GM18502 (cell line): ENCODE data around the gene DNAI2.

Experiments used
- ATAC-seq: cut with Tn5 transposase; IDR thresholded peaks from one replicate; pipeline ENCODE4 v1.9.1; 2021; ENCODE audit warnings: mild to moderate bottlenecking; ENCODE audit not compliant: unreplicated experiment, poor library complexity

The DNAI2 gene, protein sequence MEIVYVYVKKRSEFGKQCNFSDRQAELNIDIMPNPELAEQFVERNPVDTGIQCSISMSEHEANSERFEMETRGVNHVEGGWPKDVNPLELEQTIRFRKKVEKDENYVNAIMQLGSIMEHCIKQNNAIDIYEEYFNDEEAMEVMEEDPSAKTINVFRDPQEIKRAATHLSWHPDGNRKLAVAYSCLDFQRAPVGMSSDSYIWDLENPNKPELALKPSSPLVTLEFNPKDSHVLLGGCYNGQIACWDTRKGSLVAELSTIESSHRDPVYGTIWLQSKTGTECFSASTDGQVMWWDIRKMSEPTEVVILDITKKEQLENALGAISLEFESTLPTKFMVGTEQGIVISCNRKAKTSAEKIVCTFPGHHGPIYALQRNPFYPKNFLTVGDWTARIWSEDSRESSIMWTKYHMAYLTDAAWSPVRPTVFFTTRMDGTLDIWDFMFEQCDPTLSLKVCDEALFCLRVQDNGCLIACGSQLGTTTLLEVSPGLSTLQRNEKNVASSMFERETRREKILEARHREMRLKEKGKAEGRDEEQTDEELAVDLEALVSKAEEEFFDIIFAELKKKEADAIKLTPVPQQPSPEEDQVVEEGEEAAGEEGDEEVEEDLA

DNA sequence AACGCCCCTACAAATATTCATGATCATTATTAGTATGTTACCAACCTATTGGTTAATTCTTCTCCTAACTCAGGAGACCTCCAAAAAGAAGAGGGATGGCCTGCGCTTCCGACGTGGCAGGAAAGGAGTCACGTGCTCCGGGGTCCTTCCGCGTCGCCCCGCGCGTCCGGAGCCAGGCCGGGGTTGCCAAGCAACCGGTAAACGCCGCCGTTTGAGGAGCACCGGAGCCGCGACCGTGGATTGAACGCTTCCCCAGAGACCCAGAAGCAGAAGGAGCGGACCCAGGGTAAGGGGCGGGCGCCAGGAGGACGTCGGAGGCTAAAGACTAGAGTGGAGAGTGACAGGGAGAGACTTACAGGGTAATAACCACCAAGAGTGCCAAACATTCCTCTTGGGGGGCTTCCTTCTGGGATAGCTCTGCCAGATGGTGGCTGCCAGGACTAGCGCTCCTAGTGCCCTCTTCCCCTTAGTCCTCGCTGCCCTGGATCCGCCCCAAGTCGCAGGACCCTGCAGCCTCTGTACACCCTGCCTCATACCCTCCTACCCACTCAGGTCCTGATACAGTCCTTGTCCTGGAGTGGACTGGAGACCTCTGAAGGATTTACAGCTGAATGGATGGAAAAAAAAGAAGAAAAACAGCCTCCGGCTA is at the start of gene DNAI2:
Gene DNAI2 (plus strand): TSS at position 175 of the 649 bp plus-strand sequence. CDS start 7,584 bp downstream, outside the sequence.
- ATAC-seq: no peak

DNA sequence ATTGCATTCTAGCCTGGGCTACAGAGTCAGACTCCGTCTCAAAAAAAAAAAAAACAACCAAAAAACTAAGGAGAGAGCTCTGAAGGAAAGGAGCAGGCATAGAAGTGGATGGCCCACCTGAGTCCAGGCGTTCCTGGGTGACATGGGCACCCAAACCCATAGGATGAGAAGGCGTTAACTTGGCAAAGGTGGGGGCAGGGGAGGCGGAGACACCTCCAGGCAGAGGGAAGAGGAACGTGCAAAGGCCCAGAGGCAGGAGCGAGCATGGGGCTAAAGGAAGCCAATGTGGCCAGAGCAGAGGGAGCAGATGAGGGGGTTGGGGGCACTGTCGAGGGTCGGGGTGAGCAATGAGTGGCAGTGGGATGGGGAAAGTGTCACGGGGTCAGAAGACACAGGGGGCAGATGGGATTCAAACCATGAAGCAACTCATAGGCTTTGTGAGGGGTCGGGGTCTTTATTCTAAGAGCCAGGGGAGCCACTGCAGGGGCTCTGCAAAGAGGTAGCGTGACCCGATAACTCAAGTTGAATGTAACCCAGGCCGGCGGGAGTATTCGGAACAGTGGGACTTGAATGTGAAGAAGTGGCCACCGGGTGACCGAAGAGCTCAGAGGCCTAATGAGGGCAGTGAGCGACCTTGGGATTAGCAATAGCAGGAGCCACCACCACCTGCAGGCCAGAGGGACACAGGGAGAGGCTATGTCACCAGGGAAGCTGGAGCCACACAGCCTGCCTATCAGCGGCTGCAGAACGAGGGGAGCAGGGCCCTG is 48.9 kb upstream of the DNAI2 start:
- ATAC-seq: no peak

DNA sequence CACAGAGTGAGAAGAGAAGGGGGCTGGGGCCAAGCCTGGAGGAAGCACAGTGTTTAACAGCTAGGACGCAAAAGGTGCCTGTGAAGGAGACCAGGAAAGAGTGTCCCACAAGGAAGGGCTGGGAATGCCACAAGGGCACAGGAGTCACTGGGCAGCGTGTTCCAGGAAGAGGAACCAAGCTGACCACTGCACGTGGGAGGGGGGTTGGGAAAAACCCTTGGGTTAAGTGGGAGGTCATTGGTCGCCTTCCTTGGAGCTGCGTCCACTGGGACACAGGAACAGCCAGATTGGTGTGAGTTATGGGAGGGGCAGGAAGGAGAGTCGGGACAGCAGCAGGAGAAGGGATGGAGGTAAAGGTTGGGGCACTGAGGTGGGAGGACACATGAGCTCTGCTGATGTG is 47.8 kb upstream of the DNAI2 start:
- ATAC-seq: no peak

DNA sequence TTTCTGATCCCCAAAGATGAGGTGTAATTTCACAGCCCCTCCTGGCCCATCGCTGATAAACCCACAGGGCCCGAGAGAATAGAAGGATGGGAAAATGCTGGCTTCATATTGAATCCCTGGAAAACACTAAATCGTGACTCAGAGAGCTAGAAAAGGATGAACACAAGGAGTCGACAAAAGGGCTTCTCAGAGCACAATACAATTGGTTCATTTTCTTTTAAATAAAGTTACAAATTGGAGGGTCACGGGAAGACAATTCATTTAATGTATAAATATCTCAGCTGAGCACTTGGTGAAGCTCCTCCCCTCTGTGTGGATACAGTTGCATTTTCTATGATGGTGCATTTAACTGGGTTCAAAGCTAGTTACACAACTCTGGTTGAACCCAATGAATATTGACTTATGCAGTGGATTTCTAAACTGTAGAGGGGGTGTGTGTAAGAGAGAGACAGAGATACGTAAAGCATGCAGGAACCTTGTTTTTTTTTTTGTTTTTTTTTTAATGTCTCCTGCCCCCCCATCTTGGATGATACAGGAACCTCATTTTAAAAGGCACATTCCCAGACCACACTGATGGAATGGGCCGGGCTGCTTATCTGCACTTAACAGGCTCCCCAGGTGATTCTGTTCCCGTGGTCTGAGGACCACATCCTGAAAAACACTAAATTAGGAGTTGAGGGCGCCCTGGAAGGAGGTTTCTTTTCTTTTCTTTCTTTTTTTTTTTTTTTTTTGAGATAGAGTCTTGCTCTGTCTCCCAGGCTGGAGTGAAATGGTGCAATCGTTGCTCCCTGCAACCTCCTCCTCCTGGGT is 46.6 kb upstream of the DNAI2 start:
- ATAC-seq: no peak

DNA sequence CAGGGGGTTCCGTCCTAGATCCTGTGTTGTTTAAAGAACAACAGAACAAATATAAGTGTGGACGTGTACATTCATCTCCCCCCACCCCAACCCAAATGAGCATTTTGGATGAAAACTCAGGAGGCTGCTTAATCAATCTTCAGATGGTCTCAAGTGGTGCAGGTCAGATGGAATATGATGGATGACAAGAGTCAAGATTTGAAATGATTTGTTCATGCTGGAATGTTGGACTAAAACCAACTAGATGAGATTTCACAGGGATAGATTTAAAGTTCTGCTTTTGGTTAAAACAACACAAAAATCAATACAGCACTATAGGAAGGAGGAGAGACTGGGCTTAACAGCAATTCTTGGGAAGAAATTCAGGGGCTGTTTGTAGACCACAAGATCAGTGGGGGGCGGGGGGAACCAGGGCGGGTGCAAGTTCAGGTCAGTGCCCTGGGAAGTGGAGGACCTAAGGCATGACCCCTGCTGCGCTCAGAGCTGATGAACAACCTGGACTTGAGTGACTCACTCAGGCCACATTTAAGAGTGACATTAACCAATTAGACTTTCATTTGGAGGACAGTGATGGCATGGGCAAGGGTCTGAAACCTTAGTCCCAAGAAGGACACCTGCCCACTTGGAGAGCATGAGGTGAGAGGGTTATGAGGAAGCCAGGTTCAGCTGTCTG is 45.6 kb upstream of the DNAI2 start:
- no peak for ATAC-seq

DNA sequence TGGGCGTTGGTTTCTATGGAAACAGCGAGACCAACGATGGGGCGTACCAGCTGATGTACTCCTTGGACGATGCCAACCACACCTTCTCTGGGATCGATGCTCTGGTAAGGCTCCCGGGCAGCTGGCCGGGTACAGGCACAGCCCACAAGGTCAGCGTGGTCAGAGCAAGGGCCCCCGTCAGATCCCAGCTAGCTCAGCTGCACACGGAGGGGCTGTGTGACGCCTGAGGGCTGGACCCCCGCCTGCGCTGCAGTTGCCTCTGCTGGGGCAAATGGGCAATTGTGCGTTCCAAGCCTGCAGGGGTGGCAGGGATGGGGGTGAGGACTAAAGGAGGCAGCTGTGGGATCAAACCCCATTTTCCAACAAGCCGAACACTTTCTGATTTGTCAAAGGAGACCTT is 43.1 kb upstream of the DNAI2 start:
- ATAC-seq: no peak

DNA sequence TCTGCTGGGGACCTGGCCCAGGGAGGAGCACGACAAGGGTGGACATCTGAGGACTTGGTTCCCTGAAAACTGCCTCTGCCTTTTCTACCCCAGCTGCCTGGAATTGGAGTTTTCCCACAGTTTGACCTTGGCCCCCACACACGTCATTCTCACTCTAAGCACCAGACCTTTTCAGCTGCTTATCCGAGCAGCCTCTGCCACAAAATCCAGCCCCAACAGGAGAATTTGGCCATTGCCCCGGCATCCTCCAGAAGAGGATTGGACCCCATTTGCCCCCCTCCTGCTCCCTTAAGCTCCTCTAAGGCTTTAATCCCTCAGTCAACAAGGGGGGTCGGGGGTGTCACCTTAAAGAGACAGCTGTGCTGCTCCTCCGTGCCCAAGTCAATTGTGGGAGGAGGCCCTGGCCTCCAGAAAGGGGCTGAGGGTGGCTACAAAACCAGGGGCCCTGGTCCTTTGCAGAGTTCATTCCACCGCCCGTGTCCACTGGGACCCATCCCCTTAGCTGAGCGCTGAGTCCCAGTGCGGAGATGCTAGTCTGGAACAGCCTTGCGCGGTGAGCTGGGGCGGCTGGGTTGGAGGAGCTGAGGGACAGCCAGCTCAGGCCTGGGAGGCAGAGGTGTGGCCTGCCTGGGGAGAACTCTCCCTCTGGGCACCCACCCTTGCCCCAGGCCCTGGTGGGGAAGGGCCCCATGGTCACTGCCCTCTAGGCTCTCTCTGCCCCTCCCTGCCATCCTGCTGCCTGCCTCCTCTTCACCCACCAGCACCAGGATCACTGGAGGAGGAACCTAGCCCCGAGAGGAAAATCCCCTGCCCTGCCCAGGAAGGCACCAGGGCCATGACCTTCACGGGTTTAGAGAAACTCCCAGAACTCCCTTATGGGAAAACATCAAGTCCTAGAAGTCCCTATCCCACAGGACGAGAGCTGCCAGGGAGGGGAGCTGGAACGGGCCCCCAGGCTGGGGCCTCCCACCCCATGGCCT is 41.8 kb upstream of the DNAI2 start:
- ATAC-seq: no peak

DNA sequence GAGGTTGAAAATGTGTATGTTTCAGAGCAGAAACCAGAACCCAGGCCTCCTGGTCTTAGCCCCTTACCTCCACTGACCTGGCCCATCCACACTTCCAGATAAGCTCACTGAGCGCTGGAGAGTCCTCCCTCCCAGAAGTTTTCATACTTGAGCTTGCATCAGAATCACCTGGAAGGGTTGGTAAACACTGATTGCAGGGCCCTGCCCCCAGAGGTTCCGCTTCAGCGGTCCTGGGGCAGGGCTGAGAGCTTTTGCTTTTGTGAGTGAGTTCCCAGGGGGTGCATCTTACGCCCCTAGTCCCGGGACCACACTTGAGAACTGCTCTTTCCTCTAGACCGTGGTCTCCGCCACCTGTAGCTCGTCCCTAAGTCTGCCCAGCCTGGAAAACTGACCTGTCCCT is 40.1 kb upstream of the DNAI2 start:
- no peak for ATAC-seq

DNA sequence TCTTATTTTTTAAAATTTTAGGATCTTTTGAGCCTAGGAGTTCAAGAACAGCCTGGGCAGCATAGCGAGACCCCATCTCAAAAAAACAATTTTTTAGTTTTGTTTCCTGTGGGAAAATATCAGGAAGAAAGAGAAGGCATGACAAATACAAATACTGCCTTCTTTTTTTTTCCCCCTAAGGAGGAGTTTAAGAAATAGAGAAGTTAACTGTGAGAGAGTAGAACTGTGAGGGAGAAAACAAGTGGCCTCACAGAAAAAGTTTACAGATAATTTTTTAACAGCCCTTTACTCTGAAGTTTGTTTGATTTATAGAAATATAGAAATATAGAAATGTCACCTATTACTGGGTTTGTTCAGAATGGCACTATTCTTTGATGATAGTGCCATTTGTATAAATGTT is 39.5 kb upstream of the DNAI2 start:
- no peak for ATAC-seq

DNA sequence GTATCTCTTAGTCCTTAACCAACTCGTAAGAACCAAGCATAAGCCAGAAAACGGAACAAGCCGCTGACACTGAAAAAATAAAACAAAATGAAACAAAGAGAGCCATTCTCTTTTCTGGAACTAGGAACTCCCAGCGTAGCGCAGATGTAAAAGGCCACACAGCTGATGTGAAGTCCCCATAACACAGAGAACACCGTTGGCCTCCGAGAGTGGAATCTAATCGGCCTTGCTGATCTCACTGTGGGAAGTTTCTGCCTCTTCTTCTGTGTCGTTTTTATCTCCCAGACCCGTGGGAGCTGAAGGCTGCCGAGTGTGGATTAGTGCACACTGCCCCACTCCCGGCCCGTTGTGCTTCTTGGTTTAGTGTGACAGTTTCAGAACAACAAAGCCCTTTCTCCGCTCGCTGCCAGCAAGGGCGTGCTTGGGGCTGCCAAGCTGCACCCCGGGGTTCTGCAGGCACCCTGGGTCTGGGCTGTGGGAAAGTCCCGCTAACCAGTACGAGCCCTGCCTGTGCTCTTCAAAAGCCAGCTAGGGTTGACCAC is 38.9 kb upstream of the DNAI2 start:
- ATAC-seq: no peak

DNA sequence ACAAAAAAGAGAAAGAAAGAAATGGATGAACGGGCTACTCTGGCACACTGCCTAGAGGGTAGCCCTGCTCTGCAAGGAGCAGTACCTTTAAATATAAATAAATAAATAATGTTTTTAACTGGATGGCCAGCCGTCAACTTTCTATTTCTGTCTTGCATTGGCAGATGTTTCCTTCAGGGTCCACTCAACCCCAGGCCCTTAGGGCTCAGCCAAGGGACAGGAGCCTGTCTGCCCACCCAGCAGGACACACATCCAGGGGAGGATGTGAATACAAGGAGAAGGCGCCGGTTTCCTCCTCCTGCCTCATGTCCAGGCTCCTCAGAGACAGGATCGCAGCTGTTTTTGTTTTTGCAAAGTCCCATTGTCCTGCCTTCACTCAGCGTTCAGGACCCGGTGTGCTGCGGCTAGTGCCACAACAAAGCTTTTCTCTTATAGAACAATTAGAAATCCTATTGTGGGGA is 38.1 kb upstream of the DNAI2 start:
- ATAC-seq: no peak

DNA sequence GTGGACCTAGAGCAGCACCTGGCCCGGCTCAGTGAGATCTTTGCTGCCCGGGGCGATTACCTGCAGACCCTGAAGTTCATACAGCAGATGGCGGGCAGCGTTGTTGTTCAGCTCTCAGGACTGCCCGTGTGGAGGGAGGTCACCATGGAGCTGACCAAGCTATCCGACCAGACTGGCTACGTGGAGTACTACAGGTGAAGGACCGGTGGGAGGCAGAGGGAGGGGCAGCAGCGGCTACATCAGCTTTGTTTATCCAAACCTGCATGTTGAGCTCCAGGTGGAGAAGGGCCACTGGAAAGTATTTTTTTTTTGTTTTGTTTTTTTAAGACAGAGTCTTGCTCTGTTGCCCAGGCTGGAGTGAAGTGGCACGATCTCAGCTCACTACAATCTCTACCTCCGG is 36.7 kb upstream of the DNAI2 start:
- ATAC-seq: no peak

DNA sequence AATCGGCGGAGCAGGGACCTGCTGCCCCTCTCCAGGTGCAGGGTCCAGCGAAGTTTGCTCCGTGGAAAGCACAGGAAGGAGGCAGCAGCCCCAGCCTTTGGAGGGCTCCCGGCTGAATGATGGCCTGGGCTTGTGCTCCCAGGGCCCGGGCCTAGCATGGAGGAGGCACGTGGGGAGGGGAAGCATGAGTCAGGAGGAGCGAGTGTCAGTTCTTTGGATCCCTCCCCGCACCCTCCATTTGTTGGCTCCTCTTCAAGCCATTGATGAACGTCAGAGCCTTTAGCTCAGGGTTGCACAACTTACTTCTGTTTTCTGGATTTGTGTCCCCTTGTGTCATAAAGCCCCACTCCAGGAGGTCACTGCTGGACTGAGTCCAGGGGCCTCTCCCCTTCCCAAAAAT is 34.9 kb upstream of the DNAI2 start:
- no peak for ATAC-seq

DNA sequence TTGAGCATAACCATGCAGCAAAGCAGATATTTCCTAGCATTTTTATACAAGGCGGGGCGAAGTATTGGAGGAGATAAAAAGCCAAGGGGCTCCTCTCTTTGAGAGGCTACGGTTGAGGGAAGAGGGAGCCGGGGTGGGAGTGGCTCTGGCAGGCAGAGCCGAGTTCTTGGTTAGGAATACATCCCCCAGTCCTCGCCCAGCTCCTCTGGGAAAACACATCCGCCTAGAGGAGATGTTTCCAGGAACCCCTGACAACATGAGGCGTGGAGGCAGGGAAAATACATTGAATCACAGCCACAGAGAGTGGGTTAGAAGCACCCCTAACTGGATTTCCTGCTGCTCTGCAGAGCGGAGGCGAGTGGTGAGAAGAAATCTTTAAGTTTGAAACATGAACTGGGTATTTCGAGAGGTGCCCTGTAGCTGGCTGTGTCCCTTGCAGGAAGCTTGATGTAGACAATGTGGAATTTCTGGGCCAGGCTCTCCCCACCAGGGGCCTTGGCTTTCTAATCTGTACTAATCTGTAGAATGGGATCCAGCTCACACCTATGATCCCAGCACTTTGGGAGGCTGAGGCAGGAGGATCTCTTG is 33.3 kb upstream of the DNAI2 start:
- ATAC-seq: no peak

DNA sequence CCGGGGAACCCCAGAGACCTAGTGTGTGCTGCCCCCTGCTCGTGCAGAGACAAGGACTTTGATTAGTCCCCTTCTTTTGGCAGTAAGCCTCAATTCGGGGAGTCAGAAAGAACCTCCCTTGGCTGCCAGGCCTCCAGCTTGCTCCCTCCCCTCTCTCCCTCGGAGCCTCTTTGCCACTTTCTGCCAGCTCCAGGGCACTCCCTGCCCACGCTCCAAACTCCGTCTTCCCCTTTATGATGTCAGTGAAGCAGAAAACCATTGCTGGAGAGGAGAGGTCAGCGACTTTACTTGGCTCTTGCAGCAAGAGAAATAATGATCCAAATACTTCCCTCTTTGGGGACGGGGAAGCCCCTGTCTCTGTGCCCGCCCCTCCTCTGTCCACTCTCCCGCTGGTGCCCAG is 32.6 kb upstream of the DNAI2 start:
- ATAC-seq: no peak

DNA sequence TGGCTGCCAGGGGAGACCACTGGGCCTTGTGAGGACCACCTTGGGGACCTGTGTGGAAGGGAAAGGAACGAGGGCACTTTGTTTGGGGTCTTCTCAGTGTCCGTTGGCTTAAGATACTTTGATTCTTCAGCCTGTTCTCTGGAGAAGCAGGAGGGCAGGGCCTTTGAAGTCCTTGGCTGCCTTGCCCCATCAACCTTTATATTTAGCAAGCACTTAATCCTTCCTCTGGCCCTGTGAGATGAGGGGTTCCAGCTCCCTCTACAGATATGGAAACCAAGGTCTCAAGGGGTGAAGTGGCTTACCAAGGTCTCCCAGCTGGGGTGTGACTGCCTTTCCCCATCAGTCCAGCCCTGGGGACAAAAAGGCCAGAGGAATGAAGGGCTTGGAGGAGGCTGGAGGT is 32.2 kb upstream of the DNAI2 start:
- ATAC-seq: no peak

DNA sequence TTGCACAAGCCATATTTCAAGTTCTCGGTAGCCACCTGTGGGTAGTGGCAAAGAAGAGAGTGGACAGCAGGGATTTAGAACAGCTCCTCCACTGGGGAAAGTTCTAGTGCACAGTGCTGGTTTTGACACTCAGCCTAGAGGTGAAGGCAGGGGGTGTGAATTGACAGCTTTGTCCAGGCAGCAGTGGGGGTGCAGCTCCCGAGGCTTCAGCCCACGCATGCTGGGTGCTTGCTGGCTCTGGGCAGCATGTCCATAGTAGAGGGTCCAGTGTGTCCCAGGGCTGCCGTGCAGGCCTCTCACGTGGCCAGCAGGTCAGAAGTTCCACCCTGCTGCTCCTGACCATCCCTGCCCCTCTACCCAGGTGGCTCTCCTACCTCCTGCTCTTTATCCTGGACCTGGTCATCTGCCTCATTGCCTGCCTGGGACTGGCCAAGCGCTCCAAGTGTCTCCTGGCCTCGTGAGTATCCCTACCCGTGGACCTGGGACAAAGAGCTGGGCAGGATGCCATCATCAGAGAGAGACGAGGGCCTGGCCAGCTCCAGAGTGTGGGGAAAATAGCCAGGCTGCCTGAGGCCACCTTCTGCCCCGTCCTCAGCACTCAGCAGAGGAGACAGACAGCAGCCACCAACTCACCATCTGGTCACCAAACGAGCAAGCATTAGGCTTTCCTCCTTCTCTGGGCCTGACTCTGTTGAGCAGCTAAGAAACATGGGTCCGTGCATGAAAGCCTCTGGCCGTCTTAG is 30.9 kb upstream of the DNAI2 start:
- ATAC-seq: no peak
